ENCODE data around the gene PXK.

- TF ChIP-seq CTCF (IDR thresholded peaks at IDR 0.05), result no peak
- TF ChIP-seq EZH2 (IDR thresholded peaks at IDR 0.05), result no peak
These were observed 100.9 kb downstream of the PXK start, which contains the start of gene PDHB for GRCh38 chr3:58433400-58434167.
